Tongue (tissue), 2 donors: ENCODE measurements around the gene OR13J1. TPM values are rescaled to one million over a fixed set of nuclear protein-coding genes. Genes with fewer than 3 reads are reported as not detected.

Source experiments
- DNase-seq: peaks from one replicate; pipeline ENCODE4 v3.0.0-alpha.2; 2015
- total RNA-seq: library from RNA; depleted of rRNA; stranded (reverse); fragments of >200 nt; gene quantifications from one replicate; pipeline ENCODE4 v1.2.3, GENCODE V29; 2014

Gene OR13J1
- total RNA-seq, 1 donor from 2014 or later = not detected

DNA sequence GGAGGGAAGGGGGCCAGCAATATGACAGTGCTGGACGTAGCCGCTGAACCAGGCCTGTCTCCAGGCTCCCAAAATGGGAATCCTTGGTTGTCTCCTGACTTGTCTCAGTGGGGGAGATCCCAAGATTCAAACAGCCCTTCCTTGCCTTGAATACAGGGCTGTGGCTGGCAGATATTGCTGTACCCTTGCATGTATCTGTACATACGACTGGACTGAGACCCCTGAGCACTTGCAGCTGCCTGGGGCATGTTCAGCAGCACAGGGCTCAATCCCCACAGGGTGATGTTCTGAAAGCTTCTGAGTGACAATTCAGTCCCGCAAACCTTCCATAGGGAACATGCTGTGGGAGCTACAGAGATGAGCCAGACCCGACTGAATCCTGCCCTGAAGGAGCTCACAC lies 13.3 kb downstream of the OR13J1 start:
- no peak for DNase-seq

DNA sequence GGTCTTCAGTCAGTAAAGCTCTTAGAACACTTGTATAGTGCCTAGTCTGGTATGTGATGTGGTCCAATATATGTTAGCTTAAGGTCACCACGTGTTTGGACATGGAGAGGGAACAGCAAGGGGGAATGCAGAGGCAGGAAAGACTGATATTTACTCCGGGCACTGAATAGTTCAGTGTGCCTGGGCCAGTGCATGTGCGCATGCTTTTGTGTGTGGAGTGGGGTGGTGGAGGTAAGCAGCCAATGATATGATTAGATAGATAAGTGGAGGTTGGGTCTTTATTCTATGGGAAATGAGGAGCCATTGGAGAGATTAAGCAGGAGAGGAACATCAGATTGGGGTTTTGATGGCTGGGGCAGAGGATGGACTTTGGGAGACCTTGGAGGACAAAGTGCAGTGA lies 14.0 kb downstream of the OR13J1 start:
- no peak for DNase-seq

DNA sequence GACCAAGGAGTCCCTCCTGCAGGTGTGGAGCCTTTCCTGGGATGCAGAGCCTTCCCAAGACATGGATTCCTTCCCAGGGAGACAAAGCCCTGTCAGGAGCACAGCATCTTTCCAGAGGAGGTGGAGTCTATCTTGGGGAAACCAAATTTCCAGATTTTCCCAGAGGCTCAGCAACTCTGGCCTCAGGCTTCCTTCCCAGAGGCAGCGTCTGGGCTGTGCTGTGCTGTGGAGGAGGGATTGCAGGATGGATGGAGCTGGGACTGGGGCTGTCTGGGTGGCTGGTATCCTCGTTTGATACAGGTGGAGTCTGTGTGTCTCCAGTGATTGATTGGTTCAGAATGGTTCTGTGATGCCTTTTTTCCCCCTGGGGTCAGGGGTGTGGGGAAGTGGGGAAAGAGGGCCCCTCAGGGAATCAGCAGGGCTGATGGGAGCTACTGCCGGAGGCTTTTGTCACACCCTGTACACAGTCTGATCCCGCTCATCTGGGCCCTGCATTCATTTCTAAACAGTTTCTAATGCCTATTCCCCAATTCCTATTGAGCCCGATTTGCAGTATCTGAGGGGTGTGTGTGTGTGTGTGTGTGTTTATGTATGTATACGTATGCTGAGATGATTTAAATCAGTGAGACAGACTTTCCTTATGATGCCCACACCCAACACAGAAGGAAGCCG lies 16.0 kb downstream of the OR13J1 start:
- DNase-seq = no peak

DNA sequence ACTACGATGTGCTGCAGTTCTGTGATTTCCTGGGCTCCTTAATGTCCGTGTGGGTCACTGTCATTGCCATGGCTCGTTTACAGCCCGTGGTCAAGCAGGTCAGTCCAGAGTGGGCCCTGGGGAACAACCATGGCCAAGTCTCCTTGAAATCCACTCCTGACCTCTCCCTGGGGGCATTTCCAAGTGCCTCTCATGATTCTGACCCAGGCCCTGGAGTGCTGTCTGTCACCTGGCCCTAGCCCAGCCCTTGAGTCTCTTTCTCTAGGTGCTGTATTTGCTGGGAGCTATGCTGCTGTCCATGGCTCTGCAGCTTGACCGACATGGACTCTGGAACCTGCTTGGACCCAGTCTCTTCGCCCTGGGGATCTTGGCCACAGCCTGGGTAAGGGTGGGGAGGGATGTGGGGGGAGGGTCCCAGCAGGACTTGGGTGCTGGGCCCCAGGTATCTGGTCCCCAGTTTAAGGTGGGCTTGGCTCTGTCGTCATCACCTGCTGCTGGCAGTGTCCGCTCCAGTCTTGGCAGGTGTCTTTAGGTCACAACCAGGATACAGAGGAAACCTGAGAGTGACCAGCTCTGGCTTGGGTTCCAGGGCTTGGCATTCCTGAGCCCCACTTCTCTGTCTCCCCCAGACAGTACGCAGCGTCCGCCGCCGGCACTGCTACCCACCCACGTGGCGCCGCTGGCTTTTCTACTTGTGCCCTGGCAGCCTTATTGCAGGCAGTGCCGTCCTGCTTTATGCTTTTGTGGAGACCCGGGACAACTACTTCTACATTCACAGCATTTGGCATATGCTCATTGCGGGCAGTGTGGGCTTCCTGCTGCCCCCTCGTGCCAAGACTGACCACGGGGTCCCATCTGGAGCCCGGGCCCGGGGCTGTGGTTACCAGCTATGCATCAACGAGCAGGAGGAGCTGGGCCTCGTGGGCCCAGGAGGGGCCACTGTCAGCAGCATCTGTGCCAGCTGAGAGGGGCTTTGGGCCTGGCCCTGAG lies 17.0 kb downstream of the OR13J1 start:
- no peak for DNase-seq

DNA sequence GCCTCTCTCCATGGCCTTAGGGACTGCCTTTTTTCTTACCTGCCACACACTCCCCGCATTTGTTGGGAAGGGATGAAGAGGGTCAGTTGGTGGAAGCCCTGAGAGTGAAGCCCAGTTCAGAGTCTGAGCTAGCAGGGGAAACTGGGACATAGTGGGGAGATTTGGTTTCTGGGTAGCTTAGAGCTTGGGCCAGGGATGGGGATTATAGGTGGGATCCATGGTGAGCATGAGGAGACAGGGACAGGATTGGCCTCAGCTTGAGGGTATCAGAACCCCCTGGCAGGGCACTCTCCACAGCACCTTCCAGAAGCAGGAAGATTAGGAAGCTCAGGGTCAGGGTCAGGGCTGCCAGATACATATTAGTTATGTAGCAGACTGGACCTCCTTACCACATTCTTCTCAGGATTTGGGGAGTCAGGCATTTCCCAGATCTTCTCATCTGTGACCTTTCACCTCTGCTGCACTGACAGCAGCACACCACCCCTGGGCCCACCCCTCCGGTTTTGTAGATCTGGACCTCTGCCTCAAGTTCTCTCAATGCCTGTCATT lies 17.9 kb downstream of the OR13J1 start:
- DNase-seq = no peak

DNA sequence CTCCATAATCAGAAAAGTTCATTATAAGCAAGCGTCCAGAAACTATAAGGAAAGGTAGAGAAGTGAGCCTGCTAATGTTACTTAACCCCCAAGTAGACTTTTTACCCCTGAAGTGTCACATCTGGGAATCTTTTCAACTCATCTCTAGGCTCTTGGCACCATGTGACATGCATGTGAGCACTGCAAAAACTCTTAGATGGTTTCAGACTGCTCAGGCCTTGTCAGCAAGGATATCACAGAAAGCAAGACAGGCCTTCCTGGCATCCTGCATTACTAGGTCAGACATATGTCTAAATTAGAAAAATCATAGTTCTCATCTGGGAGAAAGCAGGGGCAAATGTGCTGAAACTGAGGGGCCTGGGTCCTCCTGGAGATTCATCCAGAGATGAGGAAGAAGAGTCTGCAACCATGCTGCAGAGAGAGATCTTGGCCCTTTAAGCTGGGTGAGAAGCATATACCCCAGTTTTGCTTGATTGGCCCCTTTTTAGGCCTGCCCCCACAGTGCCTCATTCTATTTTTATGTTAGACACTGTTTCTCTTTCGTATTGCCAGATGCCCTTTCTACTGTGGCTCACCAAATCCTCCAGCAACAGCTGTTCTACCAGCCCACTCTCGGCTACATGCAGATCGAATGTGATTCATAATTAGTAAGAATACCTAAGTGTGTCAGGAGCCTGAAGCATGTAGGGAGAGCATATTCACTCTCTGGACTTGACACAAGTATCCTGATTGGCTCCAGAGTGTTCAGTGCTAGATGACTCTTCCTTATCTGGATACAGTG lies 22.2 kb downstream of the OR13J1 start:
- peak; percentile 79 for DNase-seq

DNA sequence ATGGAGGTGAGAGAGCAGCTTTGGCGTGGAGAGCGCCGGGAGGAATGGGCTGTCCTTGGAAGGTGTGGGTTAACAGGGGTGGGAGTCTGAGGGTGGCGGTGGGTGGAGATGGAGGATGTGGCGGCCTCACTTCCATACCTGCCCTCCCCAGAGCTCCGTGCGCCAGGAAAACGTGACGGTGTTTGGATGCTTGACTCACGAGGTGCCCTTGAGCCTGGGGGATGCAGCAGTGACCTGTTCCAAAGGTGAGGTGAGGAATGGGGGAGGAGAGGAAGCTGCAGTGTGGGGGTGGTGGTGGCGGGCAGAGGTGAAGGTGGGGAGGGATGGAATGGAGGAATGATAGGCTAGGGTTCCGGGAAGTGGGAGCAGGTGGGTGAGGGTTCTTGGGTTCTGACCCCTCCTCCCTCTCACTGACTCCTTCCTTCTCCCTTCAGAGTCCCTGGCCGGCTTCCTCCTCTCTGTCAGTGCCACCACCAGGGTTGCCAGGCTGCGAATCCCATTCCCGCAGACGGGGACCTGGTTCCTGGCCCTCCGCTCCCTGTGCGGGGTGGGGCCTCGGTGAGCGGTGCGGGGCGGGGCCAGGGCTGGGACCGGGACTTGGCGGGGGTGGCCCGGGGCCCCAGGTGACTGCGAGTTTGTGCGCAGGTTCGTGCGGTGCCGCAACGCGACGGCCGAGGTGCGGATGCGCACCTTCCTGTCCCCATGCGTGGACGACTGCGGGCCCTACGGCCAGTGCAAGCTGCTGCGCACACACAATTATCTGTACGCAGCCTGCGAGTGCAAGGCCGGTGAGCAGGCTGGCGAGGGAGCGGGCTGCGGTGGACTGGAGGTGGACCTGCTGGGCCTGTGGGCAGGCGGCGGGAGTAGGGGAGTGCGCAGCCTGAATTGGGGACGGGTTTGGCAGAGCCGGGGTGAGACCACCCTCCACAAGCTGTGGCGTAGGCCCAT lies 24.1 kb downstream of the OR13J1 start:
- DNase-seq = peak; percentile 51

DNA sequence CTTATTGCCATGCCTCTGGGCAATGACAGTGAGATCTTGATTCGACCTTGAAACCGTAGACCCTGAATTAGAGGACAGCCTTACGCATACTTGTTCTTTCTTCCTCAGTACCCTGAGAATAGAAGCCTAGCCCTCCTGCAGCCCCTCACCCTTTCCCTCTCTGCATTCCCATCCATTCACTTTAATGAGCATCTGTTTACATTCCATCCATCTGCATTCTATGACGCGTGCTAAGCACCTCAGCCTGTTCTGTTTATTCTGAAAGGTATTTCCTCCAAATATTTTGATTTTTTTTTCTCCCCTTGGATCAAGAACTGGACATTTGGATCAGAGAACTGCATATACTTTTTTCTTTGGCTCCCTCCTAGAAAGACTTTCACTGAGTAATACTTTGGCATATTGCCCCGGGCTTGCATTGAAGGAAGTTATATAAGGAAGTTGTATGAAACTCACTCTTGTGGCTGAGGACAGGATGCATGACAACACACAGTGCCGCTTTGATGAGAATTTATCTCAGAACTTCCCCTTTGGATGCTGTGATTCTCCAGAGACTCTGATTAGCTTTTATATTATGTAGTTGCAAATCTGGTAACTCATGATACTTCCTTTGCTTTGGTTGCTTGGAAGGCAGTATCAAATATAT lies 25.5 kb downstream of the OR13J1 start:
- peak; percentile 94 for DNase-seq

DNA sequence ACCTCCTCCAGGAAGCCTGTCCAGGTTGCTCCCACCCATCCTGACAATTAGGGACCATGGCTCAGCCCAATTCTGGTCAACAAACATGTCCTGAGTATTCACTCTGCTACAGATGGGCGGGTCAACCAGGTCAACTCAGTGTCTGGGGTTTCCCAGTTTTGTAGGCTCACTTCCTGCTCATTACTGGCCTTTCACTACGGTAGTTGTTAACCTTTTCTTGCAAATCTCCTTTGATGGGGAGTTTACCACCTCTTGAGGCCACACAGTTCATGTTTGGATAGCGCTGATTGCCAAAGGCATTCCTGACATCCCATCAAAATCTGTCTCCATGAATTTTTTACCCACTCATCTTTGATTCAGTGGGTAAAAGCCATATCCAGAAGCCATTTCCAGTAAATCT lies 27.4 kb downstream of the OR13J1 start:
- DNase-seq = no peak

DNA sequence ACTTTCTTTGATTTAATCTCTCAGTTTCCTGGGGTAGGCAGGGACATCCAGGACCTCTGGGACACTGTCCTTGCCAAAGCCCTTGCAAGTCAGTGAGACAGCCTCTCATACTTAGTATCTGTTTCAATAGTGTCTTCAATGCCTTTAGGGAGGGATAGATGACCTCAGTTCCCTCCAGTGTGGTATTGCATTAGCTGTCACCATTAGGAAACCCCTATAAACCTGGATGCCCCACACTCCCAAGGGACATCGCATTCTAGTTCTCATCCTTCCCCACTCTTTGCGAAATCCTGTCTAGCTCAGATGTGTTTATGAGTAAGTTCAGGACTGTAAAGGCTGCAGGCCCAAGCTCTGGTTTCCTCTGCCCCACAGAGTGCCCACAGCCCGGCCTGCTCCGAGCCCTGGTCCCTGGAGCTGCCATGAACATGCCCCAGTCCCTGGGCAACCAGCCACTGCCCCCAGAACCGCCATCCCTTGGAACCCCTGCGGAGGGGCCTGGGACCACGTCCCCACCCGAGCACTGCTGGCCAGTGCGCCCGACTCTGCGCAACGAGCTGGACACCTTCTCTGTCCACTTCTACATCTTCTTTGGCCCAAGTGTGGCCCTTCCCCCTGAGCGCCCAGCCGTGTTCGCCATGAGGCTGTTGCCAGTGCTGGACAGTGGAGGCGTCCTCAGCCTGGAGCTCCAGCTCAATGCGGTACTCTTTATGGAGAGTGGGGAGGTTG lies 28.0 kb downstream of the OR13J1 start:
- DNase-seq = no peak

DNA sequence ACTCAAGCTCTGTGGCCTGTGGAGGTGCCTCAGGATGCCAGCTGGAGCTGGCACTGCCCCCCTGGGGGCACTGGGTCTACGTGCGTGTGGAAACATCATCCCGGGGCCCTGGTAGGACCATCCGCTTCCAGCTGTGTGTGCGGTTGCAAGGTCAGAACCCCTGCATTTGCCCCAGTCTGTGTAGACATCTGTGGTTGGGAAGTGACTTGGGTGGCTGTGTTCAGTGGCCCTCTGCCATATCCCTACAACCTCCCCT lies 28.6 kb downstream of the OR13J1 start:
- no peak for DNase-seq

DNA sequence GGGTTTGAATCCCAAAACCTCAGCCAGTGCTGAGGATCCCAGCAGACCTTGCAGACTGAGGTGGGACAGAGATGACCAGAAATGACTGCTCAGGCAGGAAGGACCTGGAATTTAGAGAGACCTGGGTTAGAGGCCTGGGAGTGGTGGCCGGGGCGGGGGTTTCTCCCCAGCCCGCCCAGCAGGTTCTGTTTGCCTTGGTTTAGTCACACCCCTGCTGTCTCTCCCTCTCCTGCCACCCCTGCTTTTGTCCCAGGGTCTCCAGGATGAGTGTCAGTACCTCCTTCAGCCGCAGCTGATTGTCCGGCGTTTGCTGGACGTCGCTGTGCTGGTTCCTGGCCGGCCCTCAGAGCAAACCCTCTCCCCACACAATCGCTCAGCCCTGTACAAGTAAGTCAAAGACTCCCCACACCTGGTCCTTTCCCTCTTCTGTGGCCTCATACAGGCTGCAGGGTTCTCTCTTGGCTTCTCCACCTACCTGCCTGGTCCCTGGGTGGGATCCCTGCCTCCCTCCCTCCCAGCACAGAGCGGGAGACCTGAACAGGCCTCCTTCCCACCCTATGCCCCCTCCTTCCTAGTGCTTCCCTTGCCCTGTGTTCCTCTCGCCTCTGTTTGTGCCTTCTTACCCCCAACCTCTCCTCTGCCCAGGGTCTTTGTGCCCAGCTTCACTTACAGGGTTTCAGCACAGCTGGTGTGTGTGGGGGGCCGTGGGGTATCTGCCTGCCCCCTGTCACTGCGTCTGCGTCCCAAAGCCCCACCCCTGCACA lies 29.1 kb downstream of the OR13J1 start:
- DNase-seq = no peak

DNA sequence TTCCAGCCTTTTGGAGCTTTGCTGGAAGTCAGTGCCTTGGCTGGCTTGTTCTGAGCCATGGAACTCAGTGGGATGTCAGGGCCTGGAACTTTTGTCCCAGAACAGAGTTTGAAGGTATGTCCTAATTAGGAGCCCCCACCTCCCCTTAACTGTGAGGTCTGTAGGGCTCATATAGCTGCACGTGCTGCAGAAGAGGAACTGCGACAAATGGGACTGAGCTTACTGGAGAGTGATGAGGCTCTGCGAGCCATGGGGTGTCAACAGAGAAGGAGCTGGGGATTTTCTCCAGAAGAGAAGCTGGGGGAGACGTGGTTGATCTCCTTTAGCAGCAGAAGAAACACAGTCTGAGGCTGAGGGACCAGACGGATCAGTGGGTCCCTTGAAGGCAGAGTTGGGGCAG lies 30.3 kb downstream of the OR13J1 start:
- no peak for DNase-seq

DNA sequence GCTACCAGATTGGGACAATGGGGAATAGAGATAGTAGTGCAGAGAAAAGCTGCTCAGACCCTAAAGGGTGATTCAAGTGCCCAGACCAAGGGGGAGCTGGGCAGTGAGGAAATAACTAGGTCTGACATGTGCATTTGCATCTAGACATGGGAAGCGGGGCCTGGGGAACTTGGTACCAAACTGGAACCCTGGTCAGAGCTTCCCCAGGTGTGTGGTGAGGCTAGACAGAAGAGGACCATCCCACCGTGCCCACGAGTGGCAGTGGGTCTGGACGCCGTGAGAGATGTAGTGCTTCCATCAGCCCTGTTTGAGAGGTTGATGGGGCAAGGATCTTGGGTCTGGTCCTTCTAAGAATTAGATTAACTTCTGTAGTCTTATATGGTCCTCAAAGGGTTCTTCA lies 33.6 kb downstream of the OR13J1 start:
- DNase-seq = no peak

DNA sequence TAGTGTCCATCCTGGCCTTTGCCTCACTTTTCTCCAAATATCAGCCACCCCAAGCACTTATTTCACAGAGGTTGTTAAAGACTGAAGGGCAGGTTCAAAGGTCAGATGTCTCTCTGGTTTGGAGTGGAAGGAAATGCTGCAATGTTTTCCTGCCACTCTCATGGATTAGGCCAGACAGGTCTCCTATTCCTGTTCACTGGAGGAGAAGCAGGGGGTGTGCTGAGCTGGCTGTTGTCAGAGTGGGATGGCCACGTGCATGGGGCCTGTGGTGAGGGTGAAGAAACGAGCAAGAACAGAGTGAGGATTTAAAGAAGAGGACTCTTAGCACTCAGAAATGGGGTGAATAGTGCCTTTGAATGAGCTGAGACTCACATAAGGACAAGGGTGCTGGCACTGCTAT lies 34.4 kb downstream of the OR13J1 start:
- no peak for DNase-seq

DNA sequence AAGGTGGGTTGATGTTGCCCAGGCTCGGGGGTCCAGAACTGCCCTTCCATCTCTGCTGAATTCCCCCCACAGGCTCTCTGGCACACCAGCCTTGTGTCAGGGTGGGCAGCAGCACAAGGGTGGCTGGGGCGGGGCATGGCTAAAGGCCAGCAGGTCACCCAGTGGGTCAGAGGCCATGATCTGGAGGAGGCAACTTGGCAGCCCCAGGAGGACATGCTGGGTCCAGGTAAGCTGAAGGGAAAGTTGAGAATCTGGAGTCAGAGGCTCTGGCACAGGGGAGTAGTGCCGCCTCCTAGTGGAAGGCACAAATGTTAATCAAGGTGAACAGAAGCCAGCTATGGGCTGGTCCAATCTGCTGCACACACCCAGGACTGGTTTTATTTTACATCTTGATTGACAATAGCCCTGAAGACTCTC lies 35.0 kb downstream of the OR13J1 start:
- DNase-seq = no peak

DNA sequence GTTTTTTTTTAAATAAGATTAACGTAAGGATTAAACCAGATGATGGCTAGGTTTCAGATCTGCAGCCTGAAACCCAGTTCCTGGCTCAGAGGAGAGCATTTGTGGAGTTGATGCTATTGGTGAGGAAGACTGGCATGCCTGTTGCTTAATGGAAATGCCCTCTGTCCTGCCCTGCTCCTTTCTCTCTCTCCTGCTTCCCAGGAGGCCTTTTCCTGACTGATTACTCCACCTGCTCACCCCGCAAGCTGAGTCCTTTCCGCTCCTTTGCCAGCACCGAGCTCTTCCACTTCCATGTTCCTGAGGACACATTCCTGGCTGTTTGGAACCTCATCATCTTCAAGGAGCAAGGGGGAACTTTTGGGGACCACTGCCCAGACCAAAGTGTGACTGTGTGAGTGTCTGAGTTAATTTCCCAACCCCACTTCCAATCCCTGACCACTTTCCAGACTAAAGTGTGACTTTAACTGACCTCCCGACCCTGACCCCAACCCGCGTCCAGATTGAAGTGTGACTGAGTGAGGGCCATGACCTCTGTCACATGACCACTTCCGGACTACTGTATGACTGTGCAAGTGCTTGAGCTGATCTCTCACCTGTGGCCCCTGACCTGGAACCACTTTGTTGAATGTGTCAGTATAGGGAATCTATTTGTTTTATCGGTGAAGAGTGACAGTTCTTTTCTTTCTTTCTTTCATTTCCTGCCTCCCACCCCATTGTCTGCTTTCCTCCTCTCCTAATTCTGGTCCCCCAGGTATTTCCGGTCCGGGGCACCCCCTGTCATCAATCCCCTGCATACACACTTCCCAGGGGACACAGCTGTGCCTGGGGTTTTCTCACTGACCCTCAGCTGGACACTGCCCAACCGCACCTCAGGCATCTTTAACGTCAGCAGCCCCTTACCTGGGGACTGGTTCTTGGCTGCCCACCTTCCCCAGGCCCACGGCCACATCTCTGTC lies 35.7 kb downstream of the OR13J1 start:
- no peak for DNase-seq

DNA sequence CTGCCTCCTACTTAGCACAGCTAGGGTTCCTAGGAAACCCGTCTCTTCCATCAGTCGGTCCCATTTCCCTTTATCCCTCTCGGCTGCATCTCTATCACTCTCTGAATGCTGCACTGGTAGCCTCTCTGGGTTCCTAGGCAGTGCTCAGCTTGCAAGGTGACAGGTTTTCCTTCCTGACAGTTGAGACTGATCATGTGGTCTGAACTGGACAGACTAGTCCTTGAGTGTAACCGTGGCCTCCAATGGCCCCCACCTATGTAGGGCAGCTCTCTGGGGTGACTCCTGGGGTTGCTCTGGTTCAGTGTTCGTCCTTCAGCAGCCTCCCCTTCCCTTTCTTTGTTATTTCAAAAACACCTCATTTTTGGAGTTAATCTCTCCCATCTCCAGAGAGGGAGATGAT lies 37.4 kb downstream of the OR13J1 start:
- no peak for DNase-seq
